Fibroblast of mammary gland (primary cell): ENCODE data around the gene PLOD1.

Experiments used
- DNase-seq: peaks from one replicate; pipeline ENCODE4 v3.0.0-alpha.2; 2010; ENCODE audit warnings: low read depth
- H3K4me3 ChIP-seq: 2 replicates; pipeline ENCODE4 v1.5.1; 2011; ENCODE audit warnings: low read depth, mild to moderate bottlenecking, low read length, moderate library complexity; ENCODE audit not compliant: control insufficient read depth
- CTCF ChIP-seq: conservative IDR thresholded peaks from 2 replicates; pipeline ENCODE4 v1.5.1; 2011; ENCODE audit warnings: low read depth, low read length, inconsistent platforms; ENCODE audit not compliant: control insufficient read depth, insufficient read depth

The PLOD1 gene

GRCh38 chr1:11913291-11913690 lies 21.2 kb upstream of the PLOD1 start:
- DNase-seq, result no peak
- no peak for TF ChIP-seq CTCF
- no peak overlapping the region for H3K4me3 ChIP-seq

- H3K4me3 ChIP-seq, result no peak overlapping the region
- no peak for DNase-seq
- no peak for TF ChIP-seq CTCF
These were observed 20.5 kb upstream of the PLOD1 start for GRCh38 chr1:11914024-11914423.

GRCh38 chr1:11918799-11919519 lies 15.6 kb upstream of the PLOD1 start:
- TF ChIP-seq CTCF, result no peak
- peak; percentile 87 for DNase-seq
- H3K4me3 ChIP-seq, result no peak overlapping the region

- no peak for DNase-seq
- TF ChIP-seq CTCF, result no peak
- no peak overlapping the region for H3K4me3 ChIP-seq
These were observed 14.9 kb upstream of the PLOD1 start for GRCh38 chr1:11919621-11920020.

- no peak for DNase-seq
- no peak for TF ChIP-seq CTCF
- H3K4me3 ChIP-seq, result no peak overlapping the region
These were observed 14.1 kb upstream of the PLOD1 start for GRCh38 chr1:11920239-11920903.

GRCh38 chr1:11921022-11921421 lies 13.5 kb upstream of the PLOD1 start:
- no peak for TF ChIP-seq CTCF
- DNase-seq, result no peak
- no peak overlapping the region for H3K4me3 ChIP-seq
